Measurements from ENCODE around the gene WNT3A.

The WNT3A gene

DNA sequence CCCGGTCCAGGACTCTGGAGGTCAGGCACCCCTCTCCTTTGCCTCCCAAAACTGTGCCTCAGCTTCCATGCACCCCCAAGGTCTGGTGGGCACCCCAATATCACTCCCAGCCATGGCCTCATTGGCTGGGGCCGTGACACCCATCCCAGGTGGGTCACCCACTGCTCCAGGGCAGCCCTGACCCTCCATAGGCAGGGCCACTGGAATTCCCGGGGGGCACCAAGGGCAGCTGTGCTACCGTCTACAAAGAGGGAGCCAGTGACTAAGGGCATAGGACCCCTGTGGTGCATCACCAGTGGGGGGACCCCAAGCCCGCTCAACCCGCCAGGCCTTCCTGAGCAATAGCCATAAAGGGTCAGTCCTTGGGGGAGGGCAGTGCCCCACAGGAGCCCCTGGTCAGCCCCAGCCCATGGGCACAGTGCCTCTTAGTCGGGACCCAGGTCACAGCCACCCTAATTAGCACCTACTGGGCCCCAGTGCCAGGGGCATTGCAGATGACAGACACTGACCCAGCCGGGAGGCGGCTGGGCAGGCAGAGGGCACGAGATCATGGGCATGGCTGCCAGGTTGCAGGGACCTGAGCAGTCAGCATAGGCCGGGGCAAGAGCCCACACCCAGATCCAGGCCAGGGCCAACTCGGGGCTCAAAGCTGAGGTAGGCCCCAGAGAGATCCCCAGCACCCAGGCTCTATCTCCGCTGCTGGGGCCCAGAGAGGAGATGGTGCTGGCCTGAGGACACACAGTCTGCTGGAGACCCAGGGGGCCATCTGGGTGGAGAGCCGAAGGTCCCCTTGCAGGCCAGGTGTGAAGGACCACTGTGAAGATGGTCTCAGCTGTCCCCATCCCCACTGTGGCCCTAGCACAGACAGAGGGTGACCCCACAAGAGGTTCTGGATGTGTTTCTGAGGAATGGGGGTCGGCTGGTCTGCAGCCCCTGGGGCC is 56.7 kb downstream of the WNT3A start:
- Histone ChIP-seq H3K9me3 (ENCODE audit: low read length) (peaks cover 8% of the 10 kb centered on the region), H3K4me3 (ENCODE audit: low read length) (no peak overlapping the region), H2AFZ (ENCODE audit: low read depth, low read length) (no peak overlapping the region), H3K27me3 (ENCODE audit: insufficient read depth, low read length) (peaks cover 67% of the 10 kb centered on the region), H3K36me3 (ENCODE audit: insufficient read depth, low read length) (no peaks in the 10 kb centered on the region), H3K4me1 (ENCODE audit: insufficient read depth, low read length) (no peaks in the 10 kb centered on the region)

DNA sequence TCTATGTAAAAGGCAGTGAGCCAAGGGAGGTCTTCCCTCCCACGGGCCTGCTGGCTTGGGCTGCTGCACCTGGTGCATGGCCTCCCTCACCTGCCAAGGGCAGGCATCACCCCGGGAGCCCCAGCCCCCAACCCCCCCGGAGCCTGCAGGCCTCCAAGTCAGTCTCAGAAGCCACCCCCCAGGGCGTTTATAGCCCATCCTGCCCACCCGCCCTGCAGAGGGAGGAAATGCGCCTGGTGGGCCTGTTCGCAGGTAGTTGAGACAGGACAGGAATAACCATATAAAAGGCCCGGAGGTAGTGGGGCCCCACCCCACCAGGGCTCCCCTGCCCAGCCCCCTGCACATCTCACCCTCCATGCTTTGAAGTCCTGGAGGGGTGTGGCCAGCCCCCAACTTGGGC is 57.5 kb downstream of the WNT3A start:
- Histone ChIP-seq H3K27me3 (ENCODE audit: insufficient read depth, low read length) (peaks cover 64% of the 10 kb centered on the region), H3K9me3 (ENCODE audit: low read length) (peaks cover 2% of the 10 kb centered on the region), H3K36me3 (ENCODE audit: insufficient read depth, low read length) (no peaks in the 10 kb centered on the region), H3K4me1 (ENCODE audit: insufficient read depth, low read length) (no peaks in the 10 kb centered on the region), H2AFZ (ENCODE audit: low read depth, low read length) (no peak overlapping the region), H3K4me3 (ENCODE audit: low read length) (no peak overlapping the region)

- peaks cover 62% of the 10 kb centered on the region for H3K27me3 ChIP-seq (ENCODE audit: insufficient read depth, low read length)
- no peaks in the 10 kb centered on the region for H3K36me3 ChIP-seq (ENCODE audit: insufficient read depth, low read length)
- H3K9me3 ChIP-seq (ENCODE audit: low read length), result no peaks in the 10 kb centered on the region
- H3K4me1 ChIP-seq (ENCODE audit: insufficient read depth, low read length), result no peaks in the 10 kb centered on the region
- H3K4me3 ChIP-seq (ENCODE audit: low read length), result no peak overlapping the region
- H2AFZ ChIP-seq (ENCODE audit: low read depth, low read length), result no peak overlapping the region
Observed at GRCh38 chr1:228064741-228065542, 58.1 kb downstream of the WNT3A start.

- H3K4me1 ChIP-seq (ENCODE audit: insufficient read depth, low read length), result no peaks in the 10 kb centered on the region
- no peak overlapping the region for H3K4me3 ChIP-seq (ENCODE audit: low read length)
- no peak overlapping the region for H2AFZ ChIP-seq (ENCODE audit: low read depth, low read length)
- H3K36me3 ChIP-seq (ENCODE audit: insufficient read depth, low read length), result no peaks in the 10 kb centered on the region
- peaks cover 61% of the 10 kb centered on the region for H3K27me3 ChIP-seq (ENCODE audit: insufficient read depth, low read length)
- no peaks in the 10 kb centered on the region for H3K9me3 ChIP-seq (ENCODE audit: low read length)
Observed at GRCh38 chr1:228065543-228066347, 58.9 kb downstream of the WNT3A start.

- Histone ChIP-seq H3K36me3 (ENCODE audit: insufficient read depth, low read length) (no peaks in the 10 kb centered on the region), H3K4me1 (ENCODE audit: insufficient read depth, low read length) (no peaks in the 10 kb centered on the region), H3K4me3 (ENCODE audit: low read length) (no peak overlapping the region), H3K9me3 (ENCODE audit: low read length) (no peaks in the 10 kb centered on the region), H2AFZ (ENCODE audit: low read depth, low read length) (no peak overlapping the region), H3K27me3 (ENCODE audit: insufficient read depth, low read length) (peaks cover 56% of the 10 kb centered on the region)
Observed at GRCh38 chr1:228066416-228066815, 59.6 kb downstream of the WNT3A start.

GRCh38 chr1:228066891-228067654 is 60.3 kb downstream of the WNT3A start:
- H3K9me3 ChIP-seq (ENCODE audit: low read length), result no peaks in the 10 kb centered on the region
- no peaks in the 10 kb centered on the region for H3K36me3 ChIP-seq (ENCODE audit: insufficient read depth, low read length)
- peaks cover 50% of the 10 kb centered on the region for H3K27me3 ChIP-seq (ENCODE audit: insufficient read depth, low read length)
- H3K4me1 ChIP-seq (ENCODE audit: insufficient read depth, low read length), result no peaks in the 10 kb centered on the region
- H2AFZ ChIP-seq (ENCODE audit: low read depth, low read length), result no peak overlapping the region
- no peak overlapping the region for H3K4me3 ChIP-seq (ENCODE audit: low read length)

DNA sequence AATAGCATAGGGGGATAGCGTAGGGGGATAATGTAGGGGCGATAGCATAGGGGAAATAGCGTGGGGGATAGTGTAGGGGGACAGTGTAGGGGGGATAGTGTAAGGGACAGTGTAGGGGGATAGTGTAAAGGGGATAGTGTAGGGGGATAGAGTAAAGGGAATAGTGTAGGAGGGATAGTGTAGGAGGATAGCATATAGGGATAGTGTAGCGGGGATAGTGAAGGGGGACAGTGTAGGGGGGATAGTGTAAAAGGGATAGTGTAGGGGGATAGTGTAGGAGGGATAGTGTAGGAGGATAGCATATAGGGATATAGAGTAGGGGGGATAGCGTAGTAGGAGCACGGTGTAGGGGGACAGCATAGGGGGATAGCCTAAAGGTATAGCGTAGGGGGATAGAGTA is 61.6 kb downstream of the WNT3A start:
- Histone ChIP-seq H3K9me3 (ENCODE audit: low read length) (no peaks in the 10 kb centered on the region), H3K4me3 (ENCODE audit: low read length) (no peak overlapping the region), H3K36me3 (ENCODE audit: insufficient read depth, low read length) (no peaks in the 10 kb centered on the region), H3K27me3 (ENCODE audit: insufficient read depth, low read length) (peaks cover 41% of the 10 kb centered on the region), H2AFZ (ENCODE audit: low read depth, low read length) (no peak overlapping the region), H3K4me1 (ENCODE audit: insufficient read depth, low read length) (peaks cover 3% of the 10 kb centered on the region)

DNA sequence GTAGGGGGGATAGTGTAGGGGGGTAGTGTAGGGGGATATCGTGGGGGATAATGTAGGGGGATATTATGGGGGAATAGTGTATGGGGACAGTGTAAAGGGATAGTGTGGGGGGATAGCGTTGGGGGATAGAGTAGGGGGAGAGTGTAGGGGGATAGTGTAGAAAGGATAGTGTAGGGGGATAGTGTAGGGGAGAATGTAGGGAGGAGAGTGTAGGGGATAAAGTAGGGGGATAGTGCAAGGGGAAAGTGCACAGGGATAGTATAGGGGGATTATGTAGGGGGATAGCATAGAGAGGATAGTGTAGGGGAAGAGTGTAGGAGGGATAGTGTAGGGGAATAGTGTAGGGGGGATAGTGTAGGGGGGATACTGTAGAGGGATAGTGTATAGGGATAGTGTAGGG is 63.4 kb downstream of the WNT3A start:
- peaks cover 41% of the 10 kb centered on the region for H3K27me3 ChIP-seq (ENCODE audit: insufficient read depth, low read length)
- peaks cover 12% of the 10 kb centered on the region for H3K4me1 ChIP-seq (ENCODE audit: insufficient read depth, low read length)
- no peak overlapping the region for H3K4me3 ChIP-seq (ENCODE audit: low read length)
- no peak overlapping the region for H2AFZ ChIP-seq (ENCODE audit: low read depth, low read length)
- H3K9me3 ChIP-seq (ENCODE audit: low read length), result no peaks in the 10 kb centered on the region
- no peaks in the 10 kb centered on the region for H3K36me3 ChIP-seq (ENCODE audit: insufficient read depth, low read length)

GRCh38 chr1:228070851-228071250 is 64.1 kb downstream of the WNT3A start:
- Histone ChIP-seq H3K36me3 (ENCODE audit: insufficient read depth, low read length) (no peaks in the 10 kb centered on the region), H3K4me3 (ENCODE audit: low read length) (no peak overlapping the region), H2AFZ (ENCODE audit: low read depth, low read length) (no peak overlapping the region), H3K9me3 (ENCODE audit: low read length) (no peaks in the 10 kb centered on the region), H3K27me3 (ENCODE audit: insufficient read depth, low read length) (peaks cover 35% of the 10 kb centered on the region), H3K4me1 (ENCODE audit: insufficient read depth, low read length) (peaks cover 12% of the 10 kb centered on the region)

DNA sequence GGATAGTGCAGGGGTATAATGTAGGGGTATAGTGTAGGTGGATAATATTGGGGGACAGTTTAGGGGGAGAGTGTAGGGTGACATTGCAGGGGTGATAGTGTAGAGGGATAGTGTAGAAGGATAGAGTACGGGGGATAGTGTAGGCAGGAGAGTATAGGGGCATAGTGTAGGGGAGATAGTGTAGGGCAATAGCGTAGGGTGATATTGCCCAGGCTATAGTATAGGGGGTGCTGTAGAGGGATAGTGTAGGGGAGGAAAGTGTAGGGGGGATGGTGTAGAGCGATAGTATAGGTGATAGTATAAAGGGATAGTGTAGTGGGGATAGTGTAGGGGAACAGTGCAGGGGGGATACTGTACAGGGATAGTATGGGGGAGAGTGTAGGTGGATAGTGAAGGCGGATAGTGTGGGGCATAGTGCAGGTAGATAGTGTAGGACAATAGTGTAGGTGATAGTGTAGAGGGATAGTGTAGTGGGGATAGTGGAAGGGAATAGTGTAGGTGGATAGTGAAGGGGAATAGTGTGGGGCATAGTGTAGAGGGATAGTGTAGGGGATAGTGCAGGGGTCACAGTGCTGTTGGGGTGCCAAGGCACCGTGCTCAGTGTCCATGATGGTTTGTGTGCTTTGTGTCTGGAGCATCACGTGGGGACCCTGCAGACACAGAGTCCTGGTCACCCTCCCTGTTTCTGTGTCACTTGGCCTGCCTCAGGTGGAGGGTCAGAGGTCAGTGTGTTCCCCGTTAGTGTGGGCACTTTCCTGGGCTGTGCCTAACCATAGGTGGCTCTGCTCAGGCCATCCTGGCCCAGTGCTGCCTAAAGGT is 65.2 kb downstream of the WNT3A start:
- Histone ChIP-seq H3K4me3 (ENCODE audit: low read length) (no peak overlapping the region), H3K9me3 (ENCODE audit: low read length) (no peaks in the 10 kb centered on the region), H2AFZ (ENCODE audit: low read depth, low read length) (no peak overlapping the region), H3K36me3 (ENCODE audit: insufficient read depth, low read length) (no peaks in the 10 kb centered on the region), H3K27me3 (ENCODE audit: insufficient read depth, low read length) (peaks cover 28% of the 10 kb centered on the region), H3K4me1 (ENCODE audit: insufficient read depth, low read length) (peaks cover 12% of the 10 kb centered on the region)

GRCh38 chr1:228072658-228073043 is 65.9 kb downstream of the WNT3A start:
- Histone ChIP-seq H3K27me3 (ENCODE audit: insufficient read depth, low read length) (peaks cover 23% of the 10 kb centered on the region), H3K4me3 (ENCODE audit: low read length) (no peak overlapping the region), H3K36me3 (ENCODE audit: insufficient read depth, low read length) (no peaks in the 10 kb centered on the region), H2AFZ (ENCODE audit: low read depth, low read length) (no peak overlapping the region), H3K9me3 (ENCODE audit: low read length) (no peaks in the 10 kb centered on the region), H3K4me1 (ENCODE audit: insufficient read depth, low read length) (peaks cover 12% of the 10 kb centered on the region)

Measured in neuron (in vitro differentiated cells).